IMR-90 (cell line): ENCODE measurements around the gene PRPS1. TPM values are rescaled to one million over a fixed set of nuclear protein-coding genes. Genes with fewer than 3 reads are reported as not detected.

ENCODE experiments used
- ATAC-seq: fragments of 200-7000 bp; cut with Tn5 transposase; 2 replicates; pipeline ENCODE4 v1.9.1; 2020; ENCODE audit warnings: low read depth, mild to moderate bottlenecking, moderate library complexity
- BruUV-seq: library from RNA; stranded (reverse); fragments of 400-500 nt; replicated peaks from 2 replicates; lab custom pipeline; 2021; lab: Mats Ljungman, UMichigan
- CTCF ChIA-PET: fragments of 300-600 bp; formaldehyde crosslinking; extraction: SDS; loops from one replicate; lab custom pipeline; 2021; ENCODE audit warnings: antibody characterized with exemption; lab: Yijun Ruan, JAX
- POLR2A ChIA-PET: fragments of 300-600 bp; sonication (Branson Sonifier 250); formaldehyde crosslinking; loops from one replicate; lab custom pipeline; 2022; ENCODE audit warnings: antibody characterized with exemption; ENCODE audit not compliant: unreplicated experiment; lab: Charles Lee
- DNase-seq: peaks from one replicate; pipeline ENCODE4 v3.0.0; 2013
- H2AFZ ChIP-seq: replicated peaks from 2 replicates; pipeline ENCODE3; 2013; ENCODE audit warnings: low read length, mild to moderate bottlenecking; ENCODE audit not compliant: poor library complexity
- H2AK5ac ChIP-seq: 2 replicates; pipeline ENCODE4 v1.6.1; 2013; ENCODE audit warnings: low read depth, low read length, inconsistent platforms
- H2AK9ac ChIP-seq: replicated peaks from 2 replicates; pipeline ENCODE3; 2013; ENCODE audit warnings: mild to moderate bottlenecking, low read depth, low read length, moderate library complexity; ENCODE audit not compliant: poor library complexity
- H2BK120ac ChIP-seq: 2 replicates; pipeline ENCODE4 v1.6.1; 2013; ENCODE audit warnings: low read depth, low read length, inconsistent platforms
- H2BK15ac ChIP-seq: 3 replicates; pipeline ENCODE4 v1.6.1; 2013; ENCODE audit warnings: low read depth, low read length, inconsistent platforms
- H2BK20ac ChIP-seq: 2 replicates; pipeline ENCODE4 v1.6.1; 2013; ENCODE audit warnings: low read depth, mild to moderate bottlenecking, inconsistent platforms, low read length, moderate library complexity
- H2BK5ac ChIP-seq: 2 replicates; pipeline ENCODE4 v1.6.1; 2013; ENCODE audit warnings: mild to moderate bottlenecking, low read depth, low read length, inconsistent platforms; ENCODE audit not compliant: poor library complexity, severe bottlenecking
- H3K14ac ChIP-seq: replicated peaks from 2 replicates; pipeline ENCODE4 v1.6.1; 2013; ENCODE audit warnings: low read depth, low read length, inconsistent platforms
- H3K18ac ChIP-seq: 2 replicates; pipeline ENCODE4 v1.6.1; 2013; ENCODE audit warnings: low read depth, low read length, control low read depth
- H3K23ac ChIP-seq: 2 replicates; pipeline ENCODE4 v1.6.1; 2013; ENCODE audit warnings: low read depth, low read length, inconsistent platforms
- H3K27ac ChIP-seq: 2 replicates; pipeline ENCODE4 v1.5.1; 2013; ENCODE audit warnings: mild to moderate bottlenecking, control low read depth, low read length; ENCODE audit not compliant: insufficient read depth
- H3K27me3 ChIP-seq: 2 replicates; pipeline ENCODE4 v1.6.1; 2013; ENCODE audit warnings: low read length; ENCODE audit not compliant: control insufficient read depth, insufficient read depth
- H3K36me3 ChIP-seq: 2 replicates; pipeline ENCODE4 v1.6.1; 2013; ENCODE audit warnings: low read length, mixed read lengths; ENCODE audit not compliant: control insufficient read depth, insufficient read depth
- H3K4ac ChIP-seq: 2 replicates; pipeline ENCODE4 v1.6.1; 2013; ENCODE audit warnings: low read depth, low read length, inconsistent platforms
- H3K4me1 ChIP-seq: 2 replicates; pipeline ENCODE4 v1.6.1; 2013; ENCODE audit warnings: low read length, mixed read lengths; ENCODE audit not compliant: control insufficient read depth, insufficient read depth
- H3K4me2 ChIP-seq: 2 replicates; pipeline ENCODE4 v1.6.1; 2013; ENCODE audit warnings: low read depth, mild to moderate bottlenecking, control low read depth, low read length, moderate library complexity
- H3K4me3 ChIP-seq: 2 replicates; pipeline ENCODE4 v1.5.1; 2013; ENCODE audit warnings: low read depth, mild to moderate bottlenecking, control low read depth, low read length, moderate library complexity; ENCODE audit not compliant: insufficient read depth
- H3K56ac ChIP-seq: 2 replicates; pipeline ENCODE4 v1.6.1; 2013; ENCODE audit warnings: low read length, inconsistent platforms; ENCODE audit not compliant: insufficient read depth; ENCODE audit errors: extremely low read depth
- H3K79me1 ChIP-seq, 2 experiments: 2 replicates each; pipeline ENCODE4 v1.6.1; 2013; ENCODE audit warnings: low read length in 2 of 2, inconsistent platforms in 1 of 2, low read depth in 1 of 2
- H3K9ac ChIP-seq: 2 replicates; pipeline ENCODE4 v1.6.1; 2013; ENCODE audit warnings: low read depth, low read length, control low read depth
- H3K9me1 ChIP-seq: 2 replicates; pipeline ENCODE4 v1.6.1; 2013; ENCODE audit warnings: low read length, inconsistent platforms; ENCODE audit not compliant: insufficient read depth
- H3K9me3 ChIP-seq: 2 replicates; pipeline ENCODE4 v1.6.1; 2013; ENCODE audit warnings: low read length; ENCODE audit not compliant: control insufficient read depth, insufficient read depth
- H4K20me1 ChIP-seq: 2 replicates; pipeline ENCODE4 v1.6.1; 2013; ENCODE audit warnings: low read length, inconsistent platforms; ENCODE audit not compliant: insufficient read depth
- H4K5ac ChIP-seq: 2 replicates; pipeline ENCODE4 v1.6.1; 2013; ENCODE audit warnings: mild to moderate bottlenecking, low read depth, low read length, control low read depth
- H4K8ac ChIP-seq, 2 experiments: 2 replicates each; pipeline ENCODE4 v1.6.1; 2013; ENCODE audit warnings: low read depth in 2 of 2, low read length in 2 of 2, control low read depth in 1 of 2, inconsistent platforms in 1 of 2
- H4K91ac ChIP-seq: 2 replicates; pipeline ENCODE4 v1.6.1; 2013; ENCODE audit warnings: low read depth, low read length, inconsistent platforms; ENCODE audit not compliant: insufficient read depth
- BHLHE40 ChIP-seq: fragments of 150-350 bp; IDR thresholded peaks from 2 replicates; pipeline ENCODE4 v1.6.1; 2016; ENCODE audit warnings: mild to moderate bottlenecking, low read depth, low read length
- CHD1 ChIP-seq: IDR thresholded peaks from 2 replicates; pipeline ENCODE4 v1.6.1; 2012; ENCODE audit warnings: low read depth, low read length, improper control_type of control experiment
- CTCF ChIP-seq: conservative IDR thresholded peaks from 2 replicates; pipeline ENCODE4 v1.5.1; 2012; ENCODE audit warnings: mild to moderate bottlenecking, low read depth, low read length, improper control_type of control experiment
- FOS ChIP-seq: fragments of 150-350 bp; IDR thresholded peaks from 2 replicates; pipeline ENCODE4 v1.6.1; 2016; ENCODE audit warnings: low read depth, low read length
- MAFK ChIP-seq: IDR thresholded peaks from 2 replicates; pipeline ENCODE4 v1.6.1; 2012; ENCODE audit warnings: low read depth, low read length, improper control_type of control experiment
- MAZ ChIP-seq: IDR thresholded peaks from 2 replicates; pipeline ENCODE4 v1.6.1; 2012; ENCODE audit warnings: low read depth, mild to moderate bottlenecking, low read length, improper control_type of control experiment, moderate library complexity, borderline replicate concordance
- MXI1 ChIP-seq: IDR thresholded peaks from 2 replicates; pipeline ENCODE4 v1.6.1; 2012; ENCODE audit warnings: low read depth, mild to moderate bottlenecking, low read length, moderate library complexity, borderline replicate concordance
- NFE2L2 ChIP-seq: fragments of 150-350 bp; IDR thresholded peaks from 2 replicates; pipeline ENCODE4 v1.6.1; 2016; ENCODE audit warnings: low read depth, mild to moderate bottlenecking, low read length
- POLR2A ChIP-seq: IDR thresholded peaks from 2 replicates; pipeline ENCODE4 v1.6.1; 2012; ENCODE audit warnings: mild to moderate bottlenecking, low read depth, low read length
- RAD21 ChIP-seq: IDR thresholded peaks from 2 replicates; pipeline ENCODE4 v1.6.1; 2012; ENCODE audit warnings: low read length, improper control_type of control experiment
- RCOR1 ChIP-seq: IDR thresholded peaks from 2 replicates; pipeline ENCODE4 v1.6.1; 2012; ENCODE audit warnings: mild to moderate bottlenecking, low read length, improper control_type of control experiment; ENCODE audit not compliant: insufficient replicate concordance
- RFX5 ChIP-seq: IDR thresholded peaks from 2 replicates; pipeline ENCODE4 v1.8.0; 2012; ENCODE audit warnings: low read depth, mild to moderate bottlenecking, low read length, moderate library complexity
- SMC3 ChIP-seq: fragments of 150-350 bp; IDR thresholded peaks from 2 replicates; pipeline ENCODE4 v1.6.1; 2016; ENCODE audit warnings: low read depth, mild to moderate bottlenecking, antibody characterized with exemption, low read length, moderate library complexity
- WGBS, 2 experiments: methylation state at CpG; one replicate each; pipeline versions ENCODE4 v1.1.5 to v1.1.7; 2013; ENCODE audit warnings: missing lambda C conversion rate in 2 of 2; ENCODE audit not compliant: insufficient read length in 1 of 2; ENCODE audit errors: extremely low coverage in 2 of 2; 5-methylcytosine and 5-hydroxymethylcytosine counted together
- dilution Hi-C: fragments of 300-500 bp; cut with HindIII; formaldehyde crosslinking; loops from one replicate; pipeline ENCODE4 v1.14.3; 2018; ENCODE audit warnings: low sequenced_read_pairs; ENCODE audit not compliant: unreplicated experiment
- in situ Hi-C: fragments of 300-500 bp; cut with MboI; formaldehyde crosslinking; loops from 3 replicates; pipeline ENCODE4 v1.14.3; 2019; ENCODE audit warnings: low sequenced_read_pairs, inconsistent platforms, mixed read lengths
- intact Hi-C: fragments of 100-400 bp; cut with micrococcal nuclease; formaldehyde crosslinking; loops from 2 replicates; pipeline ENCODE4 v1.10.0; 2022
- polyA plus RNA-seq, 3 experiments: library from polyadenylated mRNA; depleted of rRNA; stranded (reverse); fragments of >200 nt; gene quantifications; 2 replicates each; pipeline ENCODE4 v1.2.3, GENCODE V29; 2012; ENCODE audit warnings: low replicate concordance in 1 of 3
- total RNA-seq: library from RNA; depleted of rRNA; stranded (reverse); fragments of >200 nt; gene quantifications from 2 replicates; pipeline ENCODE4 v1.2.3, GENCODE V29; 2012

Gene PRPS1
- total and polyA plus RNA-seq, 2 of the 4 experiments (the other 2 are of a cell fraction) = 118 to 137 TPM

DNA sequence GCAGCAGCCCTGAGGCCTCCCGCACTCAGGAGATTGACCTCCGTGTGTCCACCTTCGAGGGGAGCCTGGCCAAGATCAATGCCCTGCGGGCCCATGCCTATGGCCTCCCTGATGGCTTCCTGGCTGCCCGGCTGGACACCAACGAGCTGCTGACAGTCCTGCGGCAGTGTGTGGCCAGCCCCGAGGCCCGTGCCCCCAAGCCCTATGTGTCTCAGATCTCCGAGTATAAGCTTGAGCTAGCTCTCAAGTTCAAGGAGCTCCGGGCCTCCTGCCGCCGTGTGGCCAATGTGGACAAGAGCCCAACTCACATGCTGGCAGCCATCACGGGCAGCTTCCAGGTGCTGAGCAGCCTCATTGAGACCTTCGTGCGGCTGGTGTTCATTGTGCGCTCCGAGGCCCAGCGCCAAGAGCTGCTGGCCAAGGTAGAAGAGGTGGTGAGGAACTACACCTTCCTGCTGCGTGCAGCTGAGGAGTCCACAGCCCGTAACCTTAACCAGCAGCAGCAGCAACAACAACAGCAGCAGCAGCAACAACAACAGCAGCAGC lies 25.5 kb upstream of the PRPS1 start:
- Histone ChIP-seq H2BK15ac (no peak overlapping the region), H3K9ac (no peak overlapping the region), H3K56ac (no peak overlapping the region), H3K4me2 (no peak overlapping the region), H3K23ac (no peak overlapping the region), H3K14ac (no peak overlapping the region), H4K5ac (no peak overlapping the region), H3K18ac (no peak overlapping the region), H2AK9ac (no peak overlapping the region), H3K36me3 (no peaks in the 10 kb centered on the region), H3K9me1 (no peaks in the 10 kb centered on the region), H2AK5ac (no peak overlapping the region), H2BK120ac (no peak overlapping the region), H3K4me3 (no peak overlapping the region), H3K4ac (no peak overlapping the region), H4K20me1 (no peaks in the 10 kb centered on the region), H2AFZ (no peak overlapping the region), H3K9me3 (no peaks in the 10 kb centered on the region), H4K8ac (no peak overlapping the region), H3K79me1 (no peaks in the 10 kb centered on the region), H3K27ac (no peak overlapping the region), H4K91ac (no peak overlapping the region), H2BK20ac (no peak overlapping the region), H3K4me1 (no peaks in the 10 kb centered on the region), H3K27me3 (no peaks in the 10 kb centered on the region; the same call in none of the 2 replicates), H2BK5ac (no peak overlapping the region)
- intact Hi-C loops = no loop called here
- TF ChIP-seq MXI1 (no peak), MAFK (no peak), RAD21 (no peak), FOS (no peak), RCOR1 (no peak), CHD1 (no peak), CTCF (no peak), POLR2A (no peak), NFE2L2 (no peak), MAZ (no peak), RFX5 (no peak), SMC3 (no peak), BHLHE40 (no peak)
- DNase-seq (no peak), ATAC-seq (no peak)
- ChIA-PET POLR2A (no interaction called here), CTCF (no interaction called here)
- dilution Hi-C loops = no loop called here
- in situ Hi-C loops = no loop called here
- no TSS peak for BruUV-seq
- WGBS, 2 experiments = 85% methylated on average over 10 of the region's 21 CpGs; no CpG with 5 or more reads in 1 of the 2 experiments
